Transverse colon (tissue), 4 donors: ENCODE measurements around the gene NEK11. TPM values are rescaled to one million over a fixed set of nuclear protein-coding genes. Genes with fewer than 3 reads are reported as not detected.
"Not testable (repeated sequence)": the region's sequence is repeated elsewhere in the genome, so short reads cannot be mapped to it uniquely, and the experiment has no call there.

Experiments
- DNase-seq: peaks from one replicate; pipeline ENCODE4 v3.0.0-alpha.2; 2019
- H3K27ac ChIP-seq, 4 donors: fragments of 200-600 bp; sonication (generic); 2 replicates each; pipeline ENCODE4 v1.5.1; 2016 to 2018; ENCODE audit warnings: inconsistent platforms in 4 of 4
- H3K27me3 ChIP-seq: fragments of 200-600 bp; sonication (generic); 2 replicates; pipeline ENCODE4 v1.5.1; 2017; ENCODE audit warnings: inconsistent platforms
- H3K36me3 ChIP-seq, 4 donors: fragments of 200-600 bp; sonication (generic); 2 replicates each; pipeline ENCODE4 v1.5.1; 2017 to 2019; ENCODE audit warnings: inconsistent platforms in 4 of 4
- H3K4me1 ChIP-seq, 4 donors: fragments of 200-600 bp; sonication (generic); 2 replicates each; pipeline ENCODE4 v1.5.1; 2017 to 2020; ENCODE audit warnings: inconsistent platforms in 4 of 4
- H3K4me3 ChIP-seq, 4 donors: fragments of 200-600 bp; sonication (generic); 1 replicate in 1 of 4; 2 replicates in 3 of 4; pipeline versions ENCODE4 v1.5.1 to v1.6.1; 2017 to 2019; ENCODE audit warnings: inconsistent platforms in 4 of 4
- H3K9me3 ChIP-seq, 2 donors: fragments of 200-600 bp; sonication (generic); 2 replicates each; pipeline ENCODE4 v1.5.1; 2017 to 2019; ENCODE audit warnings: inconsistent platforms in 2 of 2
- EP300 ChIP-seq: sonication (generic); formaldehyde crosslinking; IDR thresholded peaks from one replicate; pipeline ENCODE4 v1.6.1; 2017; ENCODE audit warnings: antibody characterized with exemption, low read depth
- POLR2A ChIP-seq: fragments of 450-650 bp; IDR thresholded peaks from one replicate; pipeline ENCODE4 v1.6.1; 2016; ENCODE audit warnings: antibody characterized with exemption, mild to moderate bottlenecking, moderate library complexity
- POLR2AphosphoS5 ChIP-seq, 3 donors: sonication (generic); formaldehyde crosslinking; IDR thresholded peaks; one replicate each; pipeline ENCODE4 v1.6.1; 2016; ENCODE audit warnings: antibody characterized with exemption in 3 of 3
- WGBS, 2 donors: methylation state at CpG; one replicate each; pipeline ENCODE4 v1.1.5; 2018; ENCODE audit warnings: low coverage in 1 of 2; 5-methylcytosine and 5-hydroxymethylcytosine counted together
- in situ Hi-C, 4 donors: fragments of 200-750 bp; cut with MboI; loops; one replicate each; pipeline versions ENCODE4 v1.15.0 to v1.15.1; 2017; ENCODE audit warnings: low sequenced_read_pairs in 3 of 4, low pct_ligation_motif_present in 1 of 4, low pct_unique_long_range_greater_than_20kb in 1 of 4
- intact Hi-C: fragments of 100-400 bp; cut with DNase I; formaldehyde crosslinking; loops from one replicate; pipeline ENCODE4 v1.15.1; 2023; ENCODE audit warnings: low total_unique reads
- total RNA-seq, 4 donors: library from RNA; depleted of rRNA; stranded (reverse); fragments of >200 nt; gene quantifications; one replicate each; pipeline ENCODE4 v1.1.0, GENCODE V29; 2016
- TF ChIP-seq, protein P1 (sequence below), 5 experiments: fragments of 200-600 bp in 3 of 5; fragments of 450-650 bp in 2 of 5; sonication (generic) in 3 of 5; IDR thresholded peaks; 1 replicate in 2 of 5; 2 replicates in 3 of 5; pipeline ENCODE4 v1.5.1; 2016 to 2017; ENCODE audit warnings: antibody characterized with exemption in 5 of 5, inconsistent platforms in 3 of 5, mild to moderate bottlenecking in 2 of 5, moderate library complexity in 1 of 5

NEK11 gene
- total RNA-seq, 4 donors from 2014 or later, result 4.6 to 12.3 (median 8.5) TPM

- Histone ChIP-seq H3K27ac (no peak overlapping the region), H3K9me3 (no peaks in the 10 kb centered on the region), H3K36me3 (no peaks in the 10 kb centered on the region), H3K27me3 (no peaks in the 10 kb centered on the region), H3K4me1 (no peaks in the 10 kb centered on the region), H3K4me3 (no peak overlapping the region)
- in situ Hi-C loops (loop anchor here in 2 of 4 donors (25.0 kb wide), 2 partner anchors 354 to 479 kb away; partner anchors contain the start of genes MRPL3 (in 1 of the 2) and NUDT16 (in 1 of the 2)), intact Hi-C loops (no loop called here)
- no peak for DNase-seq
- 13 to 23% methylated on average over 1 of the region's 1 CpG for WGBS, 2 donors
- TF ChIP-seq, protein P1, sequence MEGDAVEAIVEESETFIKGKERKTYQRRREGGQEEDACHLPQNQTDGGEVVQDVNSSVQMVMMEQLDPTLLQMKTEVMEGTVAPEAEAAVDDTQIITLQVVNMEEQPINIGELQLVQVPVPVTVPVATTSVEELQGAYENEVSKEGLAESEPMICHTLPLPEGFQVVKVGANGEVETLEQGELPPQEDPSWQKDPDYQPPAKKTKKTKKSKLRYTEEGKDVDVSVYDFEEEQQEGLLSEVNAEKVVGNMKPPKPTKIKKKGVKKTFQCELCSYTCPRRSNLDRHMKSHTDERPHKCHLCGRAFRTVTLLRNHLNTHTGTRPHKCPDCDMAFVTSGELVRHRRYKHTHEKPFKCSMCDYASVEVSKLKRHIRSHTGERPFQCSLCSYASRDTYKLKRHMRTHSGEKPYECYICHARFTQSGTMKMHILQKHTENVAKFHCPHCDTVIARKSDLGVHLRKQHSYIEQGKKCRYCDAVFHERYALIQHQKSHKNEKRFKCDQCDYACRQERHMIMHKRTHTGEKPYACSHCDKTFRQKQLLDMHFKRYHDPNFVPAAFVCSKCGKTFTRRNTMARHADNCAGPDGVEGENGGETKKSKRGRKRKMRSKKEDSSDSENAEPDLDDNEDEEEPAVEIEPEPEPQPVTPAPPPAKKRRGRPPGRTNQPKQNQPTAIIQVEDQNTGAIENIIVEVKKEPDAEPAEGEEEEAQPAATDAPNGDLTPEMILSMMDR (IDR thresholded peaks at IDR 0.05), result peak; percentile 55 to 68 (median 61)
- TF ChIP-seq POLR2AphosphoS5 (IDR thresholded peaks at IDR 0.05), result no peak
Measured at GRCh38 chr3:131033480-131034080, 6.9 kb downstream of the NEK11 start.

- Histone ChIP-seq H3K4me3 (no peak overlapping the region), H3K4me1 (no peaks in the 10 kb centered on the region), H3K36me3 (no peaks in the 10 kb centered on the region), H3K27ac (no peak overlapping the region), H3K27me3 (no peaks in the 10 kb centered on the region), H3K9me3 (no peaks in the 10 kb centered on the region)
- no peak for DNase-seq
- in situ Hi-C loops (loop anchor here in 2 of 4 donors (25.0 kb wide), 2 partner anchors 351 to 476 kb away; partner anchors contain the start of genes MRPL3 (in 1 of the 2) and NUDT16 (in 1 of the 2)), intact Hi-C loops (no loop called here)
- WGBS, 2 donors, result 50 to 65% methylated on average over 1 of the region's 1 CpG
- TF ChIP-seq EP300, result no peak
Measured at GRCh38 chr3:131036200-131036816, 9.6 kb downstream of the NEK11 start.

DNA sequence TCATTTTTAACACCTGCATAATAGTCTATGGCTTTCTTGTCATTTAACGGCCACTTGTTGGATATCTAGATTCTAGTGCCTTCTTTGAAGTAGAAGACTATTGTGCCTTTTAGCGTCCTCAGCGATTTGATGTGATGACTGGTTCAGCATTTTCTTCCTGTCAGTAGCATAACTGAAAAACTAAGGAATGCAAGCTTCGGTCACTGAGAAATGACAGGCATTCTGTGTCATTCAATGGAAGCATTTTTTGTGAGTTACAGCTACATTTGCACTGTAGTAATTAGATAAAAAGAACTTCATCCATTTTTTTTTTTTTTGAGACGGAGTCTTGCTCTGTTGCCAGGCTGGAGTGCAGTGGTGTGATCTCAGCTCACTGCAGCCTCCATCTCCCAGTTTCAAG lies 10.3 kb downstream of the NEK11 start:
- no peak overlapping the region for H3K27ac ChIP-seq
- 93 to 94% methylated on average over 4 to 5 of the region's 5 CpGs for WGBS, 2 donors
- intact Hi-C loops (no loop called here), in situ Hi-C loops (loop anchor here in 2 of 4 donors (25.0 kb wide), 2 partner anchors 350 to 475 kb away; partner anchors contain the start of genes MRPL3 (in 1 of the 2) and NUDT16 (in 1 of the 2))
- H3K27me3 ChIP-seq, result no peaks in the 10 kb centered on the region
- DNase-seq, result no peak
- no peaks in the 10 kb centered on the region for H3K9me3 ChIP-seq
- TF ChIP-seq, protein P1 (IDR thresholded peaks at IDR 0.05), result no peak
- TF ChIP-seq POLR2A, result no peak
- H3K4me1 ChIP-seq, result no peaks in the 10 kb centered on the region
- H3K4me3 ChIP-seq, result no peak overlapping the region
- no peaks in the 10 kb centered on the region for H3K36me3 ChIP-seq

DNA sequence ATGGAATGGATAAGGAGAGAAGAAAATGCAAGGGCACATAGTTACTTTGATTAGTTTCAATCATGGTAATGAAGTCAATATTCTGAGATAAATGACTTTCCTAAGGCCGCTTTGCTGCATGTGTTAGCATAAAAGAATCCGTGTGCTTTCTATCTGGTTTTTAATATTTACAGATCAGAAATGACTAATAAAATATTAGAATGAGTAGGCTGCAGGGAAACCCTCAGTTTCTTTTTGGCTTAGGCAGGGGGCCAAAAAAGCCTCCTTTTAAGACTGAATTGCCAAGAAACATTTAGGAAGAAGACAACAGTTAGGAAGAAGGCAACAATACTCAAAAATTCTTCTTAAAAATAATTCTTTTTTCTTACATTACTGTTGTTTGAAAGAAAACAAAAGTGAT lies 11.6 kb downstream of the NEK11 start:
- intact Hi-C loops (no loop called here), in situ Hi-C loops (loop anchor here in 2 of 4 donors (25.0 kb wide), 2 partner anchors 349 to 474 kb away; partner anchors contain the start of genes MRPL3 (in 1 of the 2) and NUDT16 (in 1 of the 2))
- Histone ChIP-seq H3K4me3 (no peak overlapping the region), H3K9me3 (no peaks in the 10 kb centered on the region), H3K4me1 (no peaks in the 10 kb centered on the region), H3K27ac (no peak overlapping the region), H3K27me3 (no peaks in the 10 kb centered on the region), H3K36me3 (no peaks in the 10 kb centered on the region)
- 64 to 68% methylated on average over 2 of the region's 2 CpGs for whole genome bisulfite sequencing, 2 donors
- TF ChIP-seq, protein P1 (IDR thresholded peaks at IDR 0.05), result no peak
- TF ChIP-seq POLR2A (no peak), POLR2AphosphoS5 (IDR thresholded peaks at IDR 0.05) (no peak), EP300 (no peak)
- DNase-seq, result no peak

GRCh38 chr3:131042271-131042985 lies 15.8 kb downstream of the NEK11 start:
- H3K27ac ChIP-seq, H3K4me1 ChIP-seq, H3K36me3 ChIP-seq, H3K9me3 ChIP-seq, intact Hi-C loops, H3K27me3 ChIP-seq, H3K4me3 ChIP-seq, DNase-seq: not testable (repeated sequence)
- in situ Hi-C loops, result loop anchor here in 2 of 4 donors (25.0 kb wide), 2 partner anchors 345 to 470 kb away; partner anchors contain the start of genes MRPL3 (in 1 of the 2) and NUDT16 (in 1 of the 2)
- 78 to 100% methylated on average over 1 to 10 of the region's 10 CpGs for WGBS, 2 donors
